K562 (cell line): ENCODE measurements around the gene TPR. TPM values are rescaled to one million over a fixed set of nuclear protein-coding genes. Genes with fewer than 3 reads are reported as not detected.

Experiments
- ATAC-seq: fragments of 200-7000 bp; cut with Tn5 transposase; 3 replicates; pipeline ENCODE4 v1.9.1; 2020; ENCODE audit warnings: moderate library complexity
- BruUV-seq: library from RNA; stranded (reverse); fragments of 400-500 nt; replicated peaks from 2 replicates; lab custom pipeline; 2021; lab: Mats Ljungman, UMichigan
- CTCF ChIA-PET: fragments of 300-600 bp; formaldehyde crosslinking; extraction: SDS; loops from one replicate; lab custom pipeline; 2021; ENCODE audit warnings: low intra/inter-chr PET ratio; lab: Yijun Ruan, JAX
- POLR2A ChIA-PET: fragments of 300-600, 350-650 bp; sonication (Branson Sonifier 250); formaldehyde crosslinking; extraction: SDS; loops from one replicate; lab custom pipeline; 2021; ENCODE audit warnings: antibody characterized with exemption, inconsistent platforms; lab: Yijun Ruan, JAX
- DNase-seq, 4 experiments: peaks; one replicate each; pipeline versions ENCODE4 v3.0.0 to v3.0.0-alpha.2; 2011 to 2018; ENCODE audit warnings: low spot score in 3 of 4, mixed read lengths in 3 of 4; ENCODE audit errors: extremely low read depth in 1 of 4
- FAIRE-seq: peaks from 2 replicates; lab custom pipeline; 2011; peaks lifted over from hg19 to GRCh38; lab: Jason Lieb, UNC
- H2AFZ ChIP-seq: 2 replicates; pipeline ENCODE4 v1.6.0; 2011; ENCODE audit warnings: low read depth, low read length, control low read depth, inconsistent platforms
- H3K27ac ChIP-seq: fragments of 200-600 bp; 3 replicates; pipeline ENCODE4 v1.8.0; 2011; ENCODE audit warnings: low read depth, mild to moderate bottlenecking, control low read depth, inconsistent platforms, low read length, moderate library complexity, mixed read lengths; ENCODE audit errors: extremely low read depth
- H3K27me3 ChIP-seq, 2 experiments: fragments of 300-600 bp in 1 of 2; 2 replicates in 1 of 2; 3 replicates in 1 of 2; pipeline versions ENCODE4 v1.6.0 to v1.8.0; 2011; ENCODE audit warnings: inconsistent platforms in 2 of 2, low read length in 2 of 2, mild to moderate bottlenecking in 1 of 2, mixed read lengths in 1 of 2, moderate library complexity in 1 of 2; ENCODE audit not compliant: control insufficient read depth in 2 of 2, insufficient read depth in 2 of 2
- H3K36me3 ChIP-seq: fragments of 300-600 bp; 3 replicates; pipeline ENCODE4 v1.8.0; 2011; ENCODE audit warnings: mild to moderate bottlenecking, low read length, inconsistent platforms; ENCODE audit not compliant: control insufficient read depth, insufficient read depth
- H3K4me1 ChIP-seq, 2 experiments: fragments of 200-600 bp in 1 of 2; replicated peaks in 1 of 2; 2 replicates in 1 of 2; 3 replicates in 1 of 2; pipeline versions ENCODE4 v1.5.1 to v1.8.0; 2011; ENCODE audit warnings: inconsistent platforms in 2 of 2, low read length in 2 of 2, mild to moderate bottlenecking in 1 of 2, mixed read lengths in 1 of 2, moderate library complexity in 1 of 2; ENCODE audit not compliant: control insufficient read depth in 2 of 2, insufficient read depth in 2 of 2
- H3K4me2 ChIP-seq: 2 replicates; pipeline ENCODE4 v1.6.1; 2011; ENCODE audit warnings: low read length, control low read depth, inconsistent platforms, mixed read lengths; ENCODE audit not compliant: insufficient read depth
- H3K4me3 ChIP-seq: fragments of 200-600 bp; sonication (generic), shearing (Covaris generic); 2 replicates; pipeline ENCODE4 v1.5.1; 2016; ENCODE audit warnings: control low read depth, inconsistent platforms
- H3K79me2 ChIP-seq: fragments of 200-600 bp; 3 replicates; pipeline ENCODE4 v1.8.0; 2011; ENCODE audit warnings: low read length, inconsistent platforms; ENCODE audit not compliant: control insufficient read depth, insufficient read depth
- H3K9ac ChIP-seq, 2 experiments: 2 replicates each; pipeline versions ENCODE4 v1.6.0 to v1.6.1; 2011; ENCODE audit warnings: low read depth in 2 of 2, low read length in 2 of 2, control low read depth in 1 of 2, inconsistent platforms in 1 of 2, mild to moderate bottlenecking in 1 of 2, mixed read lengths in 1 of 2; ENCODE audit not compliant: insufficient read depth in 1 of 2
- H3K9me1 ChIP-seq: one replicate; pipeline ENCODE4 v1.6.0; 2011; ENCODE audit warnings: inconsistent platforms, mild to moderate bottlenecking, low read length, moderate library complexity; ENCODE audit not compliant: control insufficient read depth, insufficient read depth
- H3K9me3 ChIP-seq: replicated peaks from 2 replicates; pipeline ENCODE4 v1.5.1; 2011; ENCODE audit warnings: low read depth, low read length, inconsistent platforms; ENCODE audit not compliant: control insufficient read depth, insufficient read depth
- H4K20me1 ChIP-seq: replicated peaks from 2 replicates; pipeline ENCODE4 v1.6.1; 2011; ENCODE audit warnings: low read length, inconsistent platforms, mixed read lengths; ENCODE audit not compliant: control insufficient read depth, insufficient read depth
- ATF1 ChIP-seq, 2 experiments: fragments of 450-650 bp in 1 of 2; IDR thresholded peaks; 2 replicates each; pipeline ENCODE4 v1.6.1; 2016; ENCODE audit warnings: missing compliant biosample characterization in 1 of 2, missing genetic modification characterization in 1 of 2
- BRCA1 ChIP-seq, 2 experiments: fragments of 450-650 bp in 1 of 2; sonication (generic) in 1 of 2; formaldehyde crosslinking in 1 of 2; IDR thresholded peaks; 2 replicates each; pipeline versions ENCODE4 v1.5.0 to v1.6.1; 2017 to 2020; ENCODE audit warnings: mild to moderate bottlenecking in 1 of 2, missing genetic modification reagents in 1 of 2
- ETV1 ChIP-seq: fragments of 450-650 bp; conservative IDR thresholded peaks from 2 replicates; pipeline ENCODE4 v1.6.1; 2016; ENCODE audit warnings: missing genetic modification characterization, control low read depth, low read depth, missing compliant biosample characterization
- HDAC8 ChIP-seq: fragments of 450-650 bp; IDR thresholded peaks from 2 replicates; pipeline ENCODE4 v1.6.1; 2016; ENCODE audit warnings: mild to moderate bottlenecking, missing genetic modification characterization, moderate library complexity, missing compliant biosample characterization
- HOXB6 ChIP-seq: fragments of 250-450 bp; sonication (Bioruptor Pico); IDR thresholded peaks from 2 replicates; pipeline ENCODE4 v1.5.1; 2022; ENCODE audit warnings: mild to moderate bottlenecking, borderline replicate concordance
- MCM2 ChIP-seq: fragments of 450-650 bp; IDR thresholded peaks from 2 replicates; pipeline ENCODE4 v1.6.1; 2017; ENCODE audit warnings: low read depth, mild to moderate bottlenecking
- MXI1 ChIP-seq: IDR thresholded peaks from 2 replicates; pipeline ENCODE4 v1.6.1; 2011; ENCODE audit warnings: low read depth, mild to moderate bottlenecking, improper control_type of control experiment, low read length
- MYBL2 ChIP-seq, 2 experiments: fragments of 450-650 bp in 1 of 2; sonication (generic) in 1 of 2; formaldehyde crosslinking in 1 of 2; IDR thresholded peaks; 2 replicates each; pipeline versions ENCODE4 v1.6.1 to v1.8.1; 2017 to 2022; ENCODE audit warnings: borderline replicate concordance in 1 of 2, inconsistent platforms in 1 of 2, low read depth in 1 of 2, mild to moderate bottlenecking in 1 of 2, missing genetic modification reagents in 1 of 2, moderate library complexity in 1 of 2
- NFIC ChIP-seq: fragments of 450-650 bp; IDR thresholded peaks from 2 replicates; pipeline ENCODE4 v1.6.1; 2017; ENCODE audit warnings: mild to moderate bottlenecking, inconsistent platforms
- POLR3A ChIP-seq: IDR thresholded peaks from 2 replicates; pipeline ENCODE4 v1.6.1; 2011; ENCODE audit warnings: borderline replicate concordance, mild to moderate bottlenecking, moderate library complexity; ENCODE audit not compliant: insufficient read length, insufficient read depth; ENCODE audit errors: extremely low read depth
- RAD21 ChIP-seq, 2 experiments: fragments of 250-450 bp in 1 of 2; fragments of 450-650 bp in 1 of 2; sonication (Bioruptor Pico) in 1 of 2; formaldehyde crosslinking in 1 of 2; IDR thresholded peaks in 1 of 2; conservative IDR thresholded peaks in 1 of 2; 2 replicates each; pipeline versions ENCODE4 v1.4.0 to v1.8.0; 2020 to 2022; ENCODE audit warnings: mild to moderate bottlenecking in 2 of 2, moderate library complexity in 1 of 2
- ZNF224 ChIP-seq: sonication (generic); formaldehyde crosslinking; IDR thresholded peaks from 2 replicates; pipeline ENCODE4 v1.8.0; 2022; ENCODE audit warnings: mild to moderate bottlenecking, missing genetic modification reagents
- ZNF263 ChIP-seq: sonication (generic); formaldehyde crosslinking; IDR thresholded peaks from 2 replicates; pipeline ENCODE4 v1.8.0; 2022; ENCODE audit warnings: mild to moderate bottlenecking, missing genetic modification reagents, borderline replicate concordance
- ZNF696 ChIP-seq: fragments of 250-450 bp; sonication (Bioruptor Pico); conservative IDR thresholded peaks from 2 replicates; pipeline ENCODE4 v1.4.0; 2020; ENCODE audit warnings: mild to moderate bottlenecking, moderate library complexity
- ZNF75A ChIP-seq: fragments of 450-650 bp; formaldehyde crosslinking; IDR thresholded peaks from 2 replicates; pipeline ENCODE4 v1.4.0; 2020; ENCODE audit warnings: mild to moderate bottlenecking
- WGBS: fragments of 100-300 bp; shearing (Covaris generic); methylation state at CpG from one replicate; pipeline ENCODE4 v1.1.6; 2016; ENCODE audit warnings: low coverage, mixed read lengths; ENCODE audit not compliant: insufficient coverage; ENCODE audit errors: missing lambda C conversion rate; 5-methylcytosine and 5-hydroxymethylcytosine counted together
- in situ Hi-C: fragments of 300-500 bp; cut with MboI; formaldehyde crosslinking; loops from 4 replicates; pipeline ENCODE4 v1.15.0; 2018; ENCODE audit warnings: inconsistent platforms, mixed read lengths
- intact Hi-C: fragments of 100-400 bp; cut with micrococcal nuclease; formaldehyde crosslinking; loops from 2 replicates; pipeline ENCODE4 v1.14.2; 2022
- polyA plus RNA-seq, 8 experiments: library from polyadenylated mRNA; depleted of rRNA in 4 of 8; stranded (reverse) in 5 of 8; unstranded in 3 of 8; fragments of >200 nt; fragmentation: Nextera tagmentation in 2 of 8; fragmentation: Illumina TruSeq in 1 of 8; extraction: Ambion mirVana in 2 of 8; extraction: Trizol in 1 of 8; gene quantifications; 2 replicates each; pipeline versions ENCODE4 v1.2.1 to v1.2.3, GENCODE V29; 2011 to 2014; ENCODE audit warnings: inconsistent platforms in 1 of 8, missing spikeins in 1 of 8
- total RNA-seq, 7 experiments: library from RNA; depleted of rRNA in 6 of 7; stranded (reverse); fragments of >200 nt in 6 of 7; fragmentation: Illumina TruSeq in 2 of 7; extraction: Trizol in 2 of 7; gene quantifications; 2 replicates each; pipeline versions ENCODE4 v1.2.1 to v1.2.3, GENCODE V29; 2011 to 2021; ENCODE audit warnings: low replicate concordance in 1 of 7
- TF ChIP-seq, protein P1 (sequence below): sonication (generic); formaldehyde crosslinking; IDR thresholded peaks from 2 replicates; pipeline ENCODE4 v1.8.1; 2023; ENCODE audit warnings: missing genetic modification reagents, mild to moderate bottlenecking, borderline replicate concordance
- TF ChIP-seq, protein P2 (sequence below): fragments of 450-650 bp; formaldehyde crosslinking; IDR thresholded peaks from 2 replicates; pipeline ENCODE4 v1.4.0; 2020; ENCODE audit warnings: mild to moderate bottlenecking, moderate library complexity

Gene TPR
- total and polyA plus RNA-seq, 9 of the 15 experiments (the other 6 are each of a cell fraction or from before 2014, with no cell fraction given): 48.5 to 167 (median 138) TPM

DNA sequence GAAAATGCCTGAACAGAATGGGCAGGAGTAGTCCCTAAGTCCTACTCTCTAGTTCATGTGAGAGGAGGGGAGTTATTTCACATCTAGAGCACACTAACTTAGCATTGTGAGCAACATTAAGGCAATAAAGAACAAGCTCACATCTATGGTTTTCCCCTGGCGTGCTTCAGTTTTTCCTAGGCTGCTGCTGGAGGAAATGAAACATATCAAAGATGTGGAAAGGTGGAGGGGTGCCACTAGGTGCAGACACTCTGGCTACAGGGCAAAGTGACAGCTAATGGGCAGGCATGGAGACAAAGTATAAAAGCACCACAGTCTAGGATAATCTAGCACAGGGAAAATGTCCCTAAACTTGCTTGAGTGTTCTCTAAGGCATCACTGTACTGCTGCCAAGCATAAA is 82.2 kb downstream of the TPR start:
- Histone ChIP-seq H3K4me2 (no peak overlapping the region), H3K9me1 (no peaks in the 10 kb centered on the region), H3K4me3 (no peak overlapping the region), H2AFZ (no peak overlapping the region), H3K27me3 (peaks cover 0 to 2% of the 10 kb centered on the region in 2 experiments; a peak in 2 of 5 replicates), H3K9me3 (no peaks in the 10 kb centered on the region), H4K20me1 (no peaks in the 10 kb centered on the region), H3K27ac (no peak overlapping the region), H3K9ac (no peak overlapping the region), H3K79me2 (no peaks in the 10 kb centered on the region), H3K4me1 (peaks cover 3 to 6% of the 10 kb centered on the region in 2 experiments; a peak in 2 of 5 replicates), H3K36me3 (no peaks in the 10 kb centered on the region)
- no peak for ATAC-seq
- ChIA-PET CTCF (no interaction called here), POLR2A (no interaction called here)
- intact Hi-C loops: no loop called here
- BruUV-seq: no TSS peak
- TF ChIP-seq MXI1 (no peak), HDAC8 (tag) (no peak), ZNF75A (no peak), BRCA1 (IDR thresholded peaks at IDR 0.05) (no peak), BRCA1 (CRISPR knock-in tag; IDR thresholded peaks at IDR 0.05) (no peak), POLR3A (no peak), RAD21 (CRISPR knock-in tag; conservative IDR thresholded peaks at IDR 0.05 in 1 of 2, IDR thresholded peaks at IDR 0.05 in 1 of 2) (no peak), MYBL2 (IDR thresholded peaks at IDR 0.05; ENCODE audit: low read depth) (no peak), MYBL2 (CRISPR knock-in tag; IDR thresholded peaks at IDR 0.05; ENCODE audit: borderline replicate concordance) (no peak), ZNF224 (CRISPR knock-in tag) (no peak), ETV1 (no peak), HOXB6 (CRISPR knock-in tag) (no peak), MCM2 (no peak), NFIC (no peak), ZNF696 (CRISPR knock-in tag) (no peak), ATF1 (CRISPR knock-in tag; IDR thresholded peaks at IDR 0.05) (no peak), ATF1 (tag; IDR thresholded peaks at IDR 0.05) (no peak), ZNF263 (CRISPR knock-in tag) (no peak)
- TF ChIP-seq, protein P1, sequence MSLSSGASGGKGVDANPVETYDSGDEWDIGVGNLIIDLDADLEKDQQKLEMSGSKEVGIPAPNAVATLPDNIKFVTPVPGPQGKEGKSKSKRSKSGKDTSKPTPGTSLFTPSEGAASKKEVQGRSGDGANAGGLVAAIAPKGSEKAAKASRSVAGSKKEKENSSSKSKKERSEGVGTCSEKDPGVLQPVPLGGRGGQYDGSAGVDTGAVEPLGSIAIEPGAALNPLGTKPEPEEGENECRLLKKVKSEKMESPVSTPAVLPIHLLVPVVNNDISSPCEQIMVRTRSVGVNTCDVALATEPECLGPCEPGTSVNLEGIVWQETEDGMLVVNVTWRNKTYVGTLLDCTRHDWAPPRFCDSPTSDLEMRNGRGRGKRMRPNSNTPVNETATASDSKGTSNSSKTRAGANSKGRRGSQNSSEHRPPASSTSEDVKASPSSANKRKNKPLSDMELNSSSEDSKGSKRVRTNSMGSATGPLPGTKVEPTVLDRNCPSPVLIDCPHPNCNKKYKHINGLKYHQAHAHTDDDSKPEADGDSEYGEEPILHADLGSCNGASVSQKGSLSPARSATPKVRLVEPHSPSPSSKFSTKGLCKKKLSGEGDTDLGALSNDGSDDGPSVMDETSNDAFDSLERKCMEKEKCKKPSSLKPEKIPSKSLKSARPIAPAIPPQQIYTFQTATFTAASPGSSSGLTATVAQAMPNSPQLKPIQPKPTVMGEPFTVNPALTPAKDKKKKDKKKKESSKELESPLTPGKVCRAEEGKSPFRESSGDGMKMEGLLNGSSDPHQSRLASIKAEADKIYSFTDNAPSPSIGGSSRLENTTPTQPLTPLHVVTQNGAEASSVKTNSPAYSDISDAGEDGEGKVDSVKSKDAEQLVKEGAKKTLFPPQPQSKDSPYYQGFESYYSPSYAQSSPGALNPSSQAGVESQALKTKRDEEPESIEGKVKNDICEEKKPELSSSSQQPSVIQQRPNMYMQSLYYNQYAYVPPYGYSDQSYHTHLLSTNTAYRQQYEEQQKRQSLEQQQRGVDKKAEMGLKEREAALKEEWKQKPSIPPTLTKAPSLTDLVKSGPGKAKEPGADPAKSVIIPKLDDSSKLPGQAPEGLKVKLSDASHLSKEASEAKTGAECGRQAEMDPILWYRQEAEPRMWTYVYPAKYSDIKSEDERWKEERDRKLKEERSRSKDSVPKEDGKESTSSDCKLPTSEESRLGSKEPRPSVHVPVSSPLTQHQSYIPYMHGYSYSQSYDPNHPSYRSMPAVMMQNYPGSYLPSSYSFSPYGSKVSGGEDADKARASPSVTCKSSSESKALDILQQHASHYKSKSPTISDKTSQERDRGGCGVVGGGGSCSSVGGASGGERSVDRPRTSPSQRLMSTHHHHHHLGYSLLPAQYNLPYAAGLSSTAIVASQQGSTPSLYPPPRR (CRISPR knock-in tag): no peak
- TF ChIP-seq, protein P2, sequence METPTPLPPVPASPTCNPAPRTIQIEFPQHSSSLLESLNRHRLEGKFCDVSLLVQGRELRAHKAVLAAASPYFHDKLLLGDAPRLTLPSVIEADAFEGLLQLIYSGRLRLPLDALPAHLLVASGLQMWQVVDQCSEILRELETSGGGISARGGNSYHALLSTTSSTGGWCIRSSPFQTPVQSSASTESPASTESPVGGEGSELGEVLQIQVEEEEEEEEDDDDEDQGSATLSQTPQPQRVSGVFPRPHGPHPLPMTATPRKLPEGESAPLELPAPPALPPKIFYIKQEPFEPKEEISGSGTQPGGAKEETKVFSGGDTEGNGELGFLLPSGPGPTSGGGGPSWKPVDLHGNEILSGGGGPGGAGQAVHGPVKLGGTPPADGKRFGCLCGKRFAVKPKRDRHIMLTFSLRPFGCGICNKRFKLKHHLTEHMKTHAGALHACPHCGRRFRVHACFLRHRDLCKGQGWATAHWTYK: no peak
- no peak for FAIRE-seq
- in situ Hi-C loops: no loop called here
- 0% methylated on average over 1 of the region's 1 CpG for WGBS
- DNase-seq: no peak
